HepG2 (cell line): ENCODE results near the gene ZFP90. TPM values are rescaled to one million over a fixed set of nuclear protein-coding genes. Genes with fewer than 3 reads are reported as not detected.
A peak's percentile ranks its signal among the peaks of the same experiment; 100 is the strongest.

Experiments
- AHR ChIP-seq: IDR thresholded peaks from 2 replicates; pipeline ENCODE4 v1.6.1; 2018; ENCODE audit warnings: missing genetic modification reagents, missing compliant biosample characterization
- ARID5B ChIP-seq: IDR thresholded peaks from 2 replicates; pipeline ENCODE4 v1.4.0; 2020; ENCODE audit warnings: mild to moderate bottlenecking, missing genetic modification reagents
- DNMT1 ChIP-seq: sonication (generic); formaldehyde crosslinking; IDR thresholded peaks from 2 replicates; pipeline ENCODE4 v1.5.1; 2020; ENCODE audit warnings: mild to moderate bottlenecking, missing genetic modification reagents
- ETV5 ChIP-seq: IDR thresholded peaks from 2 replicates; pipeline ENCODE4 v1.6.1; 2018; ENCODE audit warnings: missing biosample characterization, missing genetic modification reagents, inconsistent platforms, borderline replicate concordance
- HMGA1 ChIP-seq: sonication (generic); formaldehyde crosslinking; conservative IDR thresholded peaks from 2 replicates; pipeline ENCODE4 v1.4.0; 2020; ENCODE audit warnings: missing genetic modification reagents
- MED8 ChIP-seq: sonication (generic); formaldehyde crosslinking; IDR thresholded peaks from 2 replicates; pipeline ENCODE4 v1.8.1; 2023; ENCODE audit warnings: mild to moderate bottlenecking, missing genetic modification reagents; ENCODE audit not compliant: insufficient replicate concordance
- MTA1 ChIP-seq: sonication (generic); formaldehyde crosslinking; IDR thresholded peaks from 2 replicates; pipeline ENCODE4 v1.4.0; 2020; ENCODE audit warnings: missing genetic modification reagents, mild to moderate bottlenecking, borderline replicate concordance
- MZF1 ChIP-seq: sonication (generic); formaldehyde crosslinking; IDR thresholded peaks from 2 replicates; pipeline ENCODE4 v1.8.1; 2023; ENCODE audit warnings: mild to moderate bottlenecking, missing genetic modification reagents, borderline replicate concordance
- PTBP1 ChIP-seq: fragments of 200-400 bp; formaldehyde crosslinking; IDR thresholded peaks from 2 replicates; pipeline ENCODE4 v1.6.1; 2018; ENCODE audit warnings: low read length, low read depth; ENCODE audit not compliant: poor library complexity, severe bottlenecking
- RARA ChIP-seq: IDR thresholded peaks from 2 replicates; pipeline ENCODE4 v1.6.1; 2016; ENCODE audit warnings: missing genetic modification reagents, missing compliant biosample characterization
- SKI ChIP-seq: fragments of 450-650 bp; IDR thresholded peaks from one replicate; pipeline ENCODE4 v1.6.1; 2018; ENCODE audit warnings: mild to moderate bottlenecking; ENCODE audit not compliant: partially characterized antibody
- SP4 ChIP-seq: sonication (generic); formaldehyde crosslinking; IDR thresholded peaks from 2 replicates; pipeline ENCODE4 v1.8.1; 2023; ENCODE audit warnings: mild to moderate bottlenecking, missing genetic modification reagents
- TARDBP ChIP-seq: sonication (generic); formaldehyde crosslinking; IDR thresholded peaks from 2 replicates; pipeline ENCODE4 v1.8.0; 2022; ENCODE audit warnings: mild to moderate bottlenecking, missing genetic modification reagents
- TBX2 ChIP-seq: sonication (generic); formaldehyde crosslinking; IDR thresholded peaks from 2 replicates; pipeline ENCODE4 v1.5.0; 2020; ENCODE audit warnings: missing genetic modification reagents, mild to moderate bottlenecking, borderline replicate concordance
- TCF7L2 ChIP-seq: IDR thresholded peaks from 2 replicates; pipeline ENCODE4 v1.6.1; 2011; ENCODE audit warnings: mild to moderate bottlenecking, low read depth, low read length, moderate library complexity
- TRIM24 ChIP-seq: sonication (generic); formaldehyde crosslinking; IDR thresholded peaks from 2 replicates; pipeline ENCODE4 v1.8.0; 2022; ENCODE audit warnings: mild to moderate bottlenecking, missing genetic modification reagents
- TSC22D2 ChIP-seq: sonication (generic); formaldehyde crosslinking; IDR thresholded peaks from 2 replicates; pipeline ENCODE4 v1.5.1; 2020; ENCODE audit warnings: missing genetic modification reagents, mild to moderate bottlenecking, borderline replicate concordance
- ZFP36 ChIP-seq: fragments of 150-350 bp; IDR thresholded peaks from 2 replicates; pipeline ENCODE4 v1.6.1; 2018; ENCODE audit warnings: borderline replicate concordance, low read length, low read depth; ENCODE audit not compliant: partially characterized antibody
- ZNF138 ChIP-seq: sonication (generic); formaldehyde crosslinking; IDR thresholded peaks from 2 replicates; pipeline ENCODE4 v1.5.0; 2020; ENCODE audit warnings: mild to moderate bottlenecking, low read depth, missing genetic modification reagents
- ZNF512 ChIP-seq: sonication (generic); formaldehyde crosslinking; IDR thresholded peaks from 2 replicates; pipeline ENCODE4 v1.4.0; 2020; ENCODE audit warnings: mild to moderate bottlenecking, missing genetic modification reagents
- ZNF605 ChIP-seq: sonication (generic); formaldehyde crosslinking; IDR thresholded peaks from 2 replicates; pipeline ENCODE4 v1.8.0; 2022; ENCODE audit warnings: mild to moderate bottlenecking, missing genetic modification reagents
- ZNF746 ChIP-seq: sonication (generic); formaldehyde crosslinking; IDR thresholded peaks from 2 replicates; pipeline ENCODE4 v1.8.0; 2022; ENCODE audit warnings: mild to moderate bottlenecking, missing genetic modification reagents
- ZNF749 ChIP-seq: sonication (generic); formaldehyde crosslinking; IDR thresholded peaks from 2 replicates; pipeline ENCODE4 v1.8.0; 2022; ENCODE audit warnings: mild to moderate bottlenecking, missing genetic modification reagents, moderate library complexity, borderline replicate concordance
- ZNF841 ChIP-seq: sonication (generic); formaldehyde crosslinking; IDR thresholded peaks from 2 replicates; pipeline ENCODE4 v1.8.1; 2023; ENCODE audit warnings: missing genetic modification reagents, borderline replicate concordance
- ZXDC ChIP-seq: sonication (generic); formaldehyde crosslinking; IDR thresholded peaks from 2 replicates; pipeline ENCODE4 v1.5.0; 2020; ENCODE audit warnings: mild to moderate bottlenecking, missing genetic modification reagents
- polyA plus RNA-seq, 8 experiments: library from polyadenylated mRNA; depleted of rRNA in 3 of 8; stranded (reverse) in 7 of 8; unstranded in 1 of 8; fragments of >200 nt; fragmentation: Illumina TruSeq in 4 of 8; extraction: Trizol in 4 of 8; gene quantifications; 2 replicates each; pipeline versions ENCODE4 v1.2.1 to v1.2.3, GENCODE V29; 2011 to 2016; ENCODE audit warnings: low read depth in 4 of 8, missing spikeins in 1 of 8, mixed read lengths in 1 of 8; ENCODE audit not compliant: insufficient read depth in 1 of 8
- total RNA-seq, 5 experiments: library from RNA; depleted of rRNA; stranded (reverse); fragments of >200 nt; fragmentation: Illumina TruSeq; extraction: Trizol; gene quantifications; 2 replicates each; pipeline ENCODE4 v1.2.3, GENCODE V29; 2016; ENCODE audit warnings: low read depth in 1 of 5

ZFP90 gene
- total and polyA plus RNA-seq, 2 of the 13 experiments (the other 11 are each of a cell fraction or from before 2014, with no cell fraction given) = 17.6 to 18.9 TPM

GRCh38 chr16:68529608-68529930, 9.5 kb upstream of the ZFP90 start (continued):
- TF ChIP-seq PTBP1 (no peak), ZNF138 (CRISPR knock-in tag) (peak; percentile 26; the same call in 1 of the 2 replicates), TSC22D2 (CRISPR knock-in tag) (no peak), ZNF512 (CRISPR knock-in tag) (no peak), ZNF605 (CRISPR knock-in tag) (no peak; the same call in 1 of the 2 replicates), DNMT1 (CRISPR knock-in tag) (no peak), MED8 (CRISPR knock-in tag) (no peak), MTA1 (CRISPR knock-in tag) (no peak), ZXDC (CRISPR knock-in tag) (no peak), ZNF841 (CRISPR knock-in tag) (no peak), TBX2 (CRISPR knock-in tag) (no peak), MZF1 (CRISPR knock-in tag) (no peak), HMGA1 (CRISPR knock-in tag) (no peak), TRIM24 (CRISPR knock-in tag) (peak; percentile 25; the same call in 1 of the 2 replicates), ETV5 (CRISPR knock-in tag) (no peak), TCF7L2 (no peak), AHR (CRISPR knock-in tag) (no peak), ZFP36 (no peak), RARA (CRISPR knock-in tag) (no peak), ARID5B (CRISPR knock-in tag) (no peak), ZNF746 (CRISPR knock-in tag) (0 out of 2 replicates have a peak, but pooled peaks have one; percentile 14), SKI (no peak), ZNF749 (no peak), TARDBP (CRISPR knock-in tag) (no peak), SP4 (CRISPR knock-in tag) (no peak)
